T47D (cell line): ENCODE data around the gene TSEN15.

ENCODE experiments used
- DNase-seq, 2 experiments: peaks; one replicate each; pipeline versions ENCODE4 v3.0.0 to v3.0.0-alpha.2; 2011 to 2012; ENCODE audit warnings: low read depth in 1 of 2, low spot score in 1 of 2
- JUND ChIP-seq: IDR thresholded peaks from 2 replicates; pipeline ENCODE4 v1.6.1; 2012; ENCODE audit warnings: low read depth
- in situ Hi-C: cut with HindIII; loops from 2 replicates; pipeline ENCODE4 v1.10.0; 2016; ENCODE audit warnings: low sequenced_read_pairs, low pct_unique_long_range_greater_than_20kb

Gene TSEN15

DNA sequence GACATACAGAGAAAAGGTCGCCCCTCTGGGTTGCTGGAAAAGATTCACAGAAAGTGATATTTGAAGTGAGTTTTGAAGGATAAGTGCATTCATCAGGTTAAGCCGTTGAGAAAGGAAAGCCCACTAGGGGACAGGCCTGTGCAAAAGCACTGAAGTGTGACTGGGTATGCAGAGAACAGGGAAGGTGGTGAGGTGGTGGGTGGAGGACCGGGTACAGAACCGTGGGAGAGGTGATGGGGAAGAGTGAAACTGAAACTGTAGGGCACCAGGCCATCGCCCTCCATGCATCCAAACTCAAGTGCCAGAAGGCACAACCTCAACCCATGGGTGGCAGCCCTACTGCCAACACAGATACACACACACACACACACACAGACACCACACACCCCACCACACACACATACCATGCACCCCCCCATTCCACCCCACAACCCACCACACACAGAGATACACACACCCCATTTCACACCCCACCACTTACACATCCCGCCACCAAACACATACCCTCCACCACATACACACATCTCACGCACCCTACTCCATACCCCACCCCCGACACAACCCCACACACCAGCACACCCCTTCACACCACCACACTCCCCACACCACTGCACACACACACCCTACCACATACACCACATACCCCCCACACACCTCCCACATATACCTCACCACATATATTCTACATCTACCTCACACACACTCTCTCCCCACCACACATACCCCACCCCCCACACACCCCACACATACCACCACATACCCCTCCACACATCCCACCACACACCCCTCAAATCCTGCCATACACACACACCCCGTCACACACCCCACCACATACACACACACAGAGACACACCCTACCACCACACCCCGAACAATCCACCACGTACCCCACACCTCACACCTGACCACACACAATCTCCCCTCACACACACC lies 59.0 kb downstream of the TSEN15 start:
- no peak for TF ChIP-seq JUND
- in situ Hi-C loops = no loop called here
- DNase-seq = peak in 1 of 2 experiments; percentile 4

GRCh38 chr1:184112176-184112948 lies 60.8 kb downstream of the TSEN15 start:
- in situ Hi-C loops = no loop called here
- no peak for TF ChIP-seq JUND
- no peak for DNase-seq

- in situ Hi-C loops = no loop called here
- no peak for TF ChIP-seq JUND
- DNase-seq = no peak
Observed at GRCh38 chr1:184113251-184113650, 61.7 kb downstream of the TSEN15 start.

- in situ Hi-C loops = no loop called here
- DNase-seq = no peak
- TF ChIP-seq JUND = no peak
Observed at GRCh38 chr1:184114818-184115398, 63.4 kb downstream of the TSEN15 start.

DNA sequence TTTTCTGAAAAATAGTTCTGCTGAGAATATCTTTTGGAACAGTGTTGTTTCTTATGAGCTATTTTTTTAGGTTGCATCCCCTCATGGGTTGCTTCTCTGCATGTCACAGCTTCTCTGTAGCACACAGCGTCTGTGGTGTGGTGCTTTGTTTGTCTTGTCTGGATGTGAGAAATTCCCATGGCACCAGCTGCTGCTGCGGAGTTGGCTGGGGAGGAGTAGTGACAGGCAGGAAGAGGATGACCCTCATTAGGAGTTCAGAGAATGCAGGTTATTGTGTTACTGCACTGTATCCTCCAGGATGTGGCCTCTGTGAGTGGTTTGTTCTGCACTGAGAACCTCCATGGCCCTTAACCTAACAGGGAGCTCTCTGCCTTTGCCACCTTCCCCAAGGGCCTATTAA lies 64.8 kb downstream of the TSEN15 start:
- in situ Hi-C loops = no loop called here
- no peak for DNase-seq
- TF ChIP-seq JUND = no peak

DNA sequence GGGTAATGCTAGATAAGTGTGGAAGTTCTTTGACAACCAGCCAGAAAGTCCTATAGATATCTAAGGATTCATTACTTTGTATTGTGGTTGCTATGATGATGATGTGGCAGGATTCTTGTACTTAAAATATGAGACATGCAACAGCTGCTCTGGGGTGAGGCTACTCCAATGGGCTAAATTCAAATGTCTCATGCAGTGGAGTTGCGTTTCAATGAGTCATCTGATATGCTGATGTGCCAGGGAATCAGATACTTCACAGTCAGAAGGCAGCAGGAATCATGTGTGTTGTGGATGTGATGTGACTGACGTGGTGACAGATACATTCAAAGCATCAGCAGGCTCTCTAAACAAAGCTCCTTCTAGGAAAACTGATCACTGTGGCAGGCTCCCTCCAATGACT lies 66.5 kb downstream of the TSEN15 start:
- TF ChIP-seq JUND = no peak
- in situ Hi-C loops = no loop called here
- DNase-seq = no peak
